Measurements from ENCODE around the gene NOX3. TPM values are rescaled to one million over a fixed set of nuclear protein-coding genes. Genes with fewer than 3 reads are reported as not detected.

Gene NOX3
- total and polyA plus RNA-seq, 2 donors (not counting 3 experiments of a cell fraction or from before 2014, with no cell fraction given): not detected

DNA sequence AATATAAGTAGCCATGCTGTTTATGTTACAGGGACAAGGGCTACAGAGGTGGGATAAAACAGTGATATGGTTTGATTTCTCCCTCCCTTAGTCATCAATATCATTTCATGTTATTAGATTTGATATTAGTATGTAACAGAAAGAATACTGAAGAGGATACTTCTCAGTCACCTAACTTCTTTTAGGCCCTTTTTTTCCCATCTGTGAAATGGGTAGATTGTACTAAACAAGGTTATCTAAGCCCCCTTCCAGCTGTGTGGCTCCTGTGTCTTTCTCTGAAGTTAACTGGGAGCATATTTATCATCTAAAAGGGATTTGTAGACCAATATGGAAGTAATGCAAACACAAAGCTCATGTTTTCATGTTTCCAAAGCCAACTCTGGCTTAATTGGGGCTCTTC is 7.7 kb downstream of the NOX3 start:
- no peak overlapping the region for H3K4me3 ChIP-seq (replicated peaks in 1 of 3; ENCODE audit: insufficient read depth in 1 of 3, low read depth in 1 of 3, low read length in 3 of 3)
- no peaks in the 10 kb centered on the region for H3K36me3 ChIP-seq (ENCODE audit: control insufficient read depth in 2 of 2, extremely low read depth in 1 of 2, insufficient read depth in 2 of 2, low read length in 2 of 2)
- DNase-seq (ENCODE audit: low read depth, low spot score): no peak
- no peaks in the 10 kb centered on the region for H4K20me1 ChIP-seq (replicated peaks; ENCODE audit: control insufficient read depth, extremely low read depth, insufficient read depth, low read length)
- no peak for FAIRE-seq
- dilution Hi-C loops (cut with MboI; ENCODE audit: extremely low pct_ligation_motif_present, low sequenced_read_pairs): no loop called here
- H3K9me3 ChIP-seq (replicated peaks; ENCODE audit: control insufficient read depth, insufficient read depth, low read length): no peaks in the 10 kb centered on the region
- TF ChIP-seq FOS (IDR thresholded peaks at IDR 0.05; ENCODE audit: borderline replicate concordance, insufficient read depth, low read length): no peak
- no peak for TF ChIP-seq MYC (IDR thresholded peaks at IDR 0.05; ENCODE audit: low read depth, low read length)
- no peak for TF ChIP-seq POLR2AphosphoS5 (IDR thresholded peaks at IDR 0.05; ENCODE audit: insufficient read depth, low read depth, low read length)
- TF ChIP-seq, protein P1, sequence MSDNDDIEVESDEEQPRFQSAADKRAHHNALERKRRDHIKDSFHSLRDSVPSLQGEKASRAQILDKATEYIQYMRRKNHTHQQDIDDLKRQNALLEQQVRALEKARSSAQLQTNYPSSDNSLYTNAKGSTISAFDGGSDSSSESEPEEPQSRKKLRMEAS (IDR thresholded peaks at IDR 0.05; ENCODE audit: insufficient read depth, insufficient read length): no peak
- TF ChIP-seq GATA2 (IDR thresholded peaks at IDR 0.05; ENCODE audit: insufficient read depth, insufficient read length, low read depth, low read length): no peak
- no peak for TF ChIP-seq POLR2A (IDR thresholded peaks at IDR 0.05; ENCODE audit: low read depth, low read length)
- TF ChIP-seq, protein P2, sequence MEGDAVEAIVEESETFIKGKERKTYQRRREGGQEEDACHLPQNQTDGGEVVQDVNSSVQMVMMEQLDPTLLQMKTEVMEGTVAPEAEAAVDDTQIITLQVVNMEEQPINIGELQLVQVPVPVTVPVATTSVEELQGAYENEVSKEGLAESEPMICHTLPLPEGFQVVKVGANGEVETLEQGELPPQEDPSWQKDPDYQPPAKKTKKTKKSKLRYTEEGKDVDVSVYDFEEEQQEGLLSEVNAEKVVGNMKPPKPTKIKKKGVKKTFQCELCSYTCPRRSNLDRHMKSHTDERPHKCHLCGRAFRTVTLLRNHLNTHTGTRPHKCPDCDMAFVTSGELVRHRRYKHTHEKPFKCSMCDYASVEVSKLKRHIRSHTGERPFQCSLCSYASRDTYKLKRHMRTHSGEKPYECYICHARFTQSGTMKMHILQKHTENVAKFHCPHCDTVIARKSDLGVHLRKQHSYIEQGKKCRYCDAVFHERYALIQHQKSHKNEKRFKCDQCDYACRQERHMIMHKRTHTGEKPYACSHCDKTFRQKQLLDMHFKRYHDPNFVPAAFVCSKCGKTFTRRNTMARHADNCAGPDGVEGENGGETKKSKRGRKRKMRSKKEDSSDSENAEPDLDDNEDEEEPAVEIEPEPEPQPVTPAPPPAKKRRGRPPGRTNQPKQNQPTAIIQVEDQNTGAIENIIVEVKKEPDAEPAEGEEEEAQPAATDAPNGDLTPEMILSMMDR (IDR thresholded peaks at IDR 0.05; ENCODE audit: extremely low read depth in 1 of 2, insufficient read depth in 1 of 2, low read depth in 1 of 2, low read length in 2 of 2): no peak
- no peak for TF ChIP-seq JUN (IDR thresholded peaks at IDR 0.05; ENCODE audit: borderline replicate concordance, insufficient read depth, insufficient read length, low read depth)
- TF ChIP-seq EZH2 (IDR thresholded peaks at IDR 0.05; ENCODE audit: borderline replicate concordance, low read depth, low read length, severe bottlenecking): no peak
- peaks cover 7% of the 10 kb centered on the region for H3K4me1 ChIP-seq (ENCODE audit: control insufficient read depth, extremely low read depth, insufficient read depth, low read length)
- H3K79me2 ChIP-seq (ENCODE audit: control insufficient read depth, insufficient read depth, low read length): no peaks in the 10 kb centered on the region
- BruUV-seq (replicated peaks): no TSS peak
- H3K27me3 ChIP-seq (ENCODE audit: control insufficient read depth in 2 of 2, insufficient read depth in 2 of 2, low read length in 2 of 2): no peaks in the 10 kb centered on the region
- H3K27ac ChIP-seq (ENCODE audit: insufficient read depth, low read depth, low read length): no peak overlapping the region
- CTCF ChIA-PET: interaction anchor here (0.7 to 1.7 kb wide), 5 partner anchors 10 to 33 kb away, joined by 3 to 5 read pairs (median 3); no protein-coding TSS in a partner anchor
- intact Hi-C loops (cut with micrococcal nuclease): loop anchor here (2.0 kb wide), 1 partner anchor 23 kb away; no protein-coding TSS in a partner anchor
- H3K9ac ChIP-seq (replicated peaks; ENCODE audit: extremely low read depth, insufficient read depth, low read length): no peak overlapping the region
- no peak overlapping the region for H2AFZ ChIP-seq (ENCODE audit: low read depth, low read length)
- no peaks in the 10 kb centered on the region for H3K9me1 ChIP-seq (replicated peaks; ENCODE audit: control insufficient read depth, extremely low read depth, insufficient read depth, low read length)
- H3K4me2 ChIP-seq (ENCODE audit: insufficient read depth, low read length): no peak overlapping the region
- POLR2A ChIA-PET: no interaction called here

Measured in endothelial cell of umbilical vein (primary cell).